Mesenteric fat pad (tissue), 1 donor: ENCODE results near the gene CACNA1H. TPM values are rescaled to one million over a fixed set of nuclear protein-coding genes. Genes with fewer than 3 reads are reported as not detected.

Experiments used
- DNase-seq: peaks from one replicate; pipeline ENCODE4 v3.0.0-alpha.2; 2020; ENCODE audit warnings: low spot score
- total RNA-seq: library from RNA; stranded (reverse); fragmentation: NEBNext Ultra II Directional; extraction: Animal tissue kit (Norgen Biotek cat#: 25700); gene quantifications from one replicate; pipeline ENCODE4 v1.2.1, GENCODE V29; 2021
- donor health status: DM: yes; HTN: yes; CAD: no.

The CACNA1H gene
- total RNA-seq, 1 donor from 2014 or later: 2.6 TPM

DNA sequence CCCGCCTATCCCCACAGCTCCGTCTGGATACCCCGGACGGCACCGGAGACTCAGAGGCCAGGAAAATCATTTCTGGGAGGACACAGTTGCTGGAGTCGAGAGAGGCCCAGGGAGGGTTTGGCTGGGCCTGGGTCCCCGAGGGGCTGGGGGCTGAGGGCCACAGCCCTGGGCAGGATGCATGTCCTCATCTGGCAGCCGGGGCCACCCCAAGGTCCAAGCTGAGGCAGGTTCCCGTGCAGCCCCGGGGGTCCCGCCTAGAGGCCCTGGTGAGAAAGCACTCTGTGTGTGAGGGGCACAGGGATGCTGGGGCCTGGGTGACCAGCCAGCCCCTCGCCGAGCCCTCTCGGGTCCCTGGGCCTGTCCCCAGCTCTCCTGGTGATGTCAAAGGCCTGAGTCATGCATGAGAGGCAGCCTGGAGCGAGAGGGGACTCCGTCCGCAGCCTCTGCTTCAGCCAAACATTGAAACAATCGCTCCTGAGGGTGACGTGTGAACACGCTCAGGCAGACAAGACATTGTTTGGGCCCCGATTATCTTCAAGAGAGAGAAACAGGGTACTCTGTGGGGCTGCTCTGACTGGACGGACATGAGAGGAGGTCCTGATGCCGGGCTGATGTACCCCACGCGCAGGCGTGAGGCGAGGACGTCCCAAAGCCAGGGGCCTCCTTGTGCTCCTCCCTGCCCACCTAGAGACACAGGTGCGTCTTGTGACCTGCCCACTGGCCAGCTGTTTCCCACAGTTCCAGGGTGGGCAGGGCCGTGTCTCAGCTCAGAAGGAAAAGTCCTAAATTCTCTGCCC, 31.1 kb upstream of the CACNA1H start:
- DNase-seq: no peak

DNA sequence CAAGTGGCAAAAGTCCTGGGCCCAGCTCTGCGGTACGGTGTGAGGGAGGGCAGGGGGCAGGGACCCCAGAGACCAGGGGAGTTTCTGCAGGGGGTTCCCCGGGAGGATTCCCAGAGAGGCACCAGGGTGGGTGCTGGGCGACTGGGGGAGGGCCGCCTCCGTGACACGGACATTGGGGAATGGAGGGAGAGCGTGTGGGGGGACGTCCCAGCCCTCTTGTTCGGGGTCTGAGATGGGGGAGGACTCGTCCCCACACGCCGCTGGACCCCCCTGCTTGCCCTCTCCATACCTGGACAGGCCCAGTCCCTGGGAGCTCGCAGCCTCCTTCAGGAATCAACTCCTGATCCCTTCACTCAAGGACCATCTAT, 30.5 kb upstream of the CACNA1H start:
- DNase-seq: no peak

DNA sequence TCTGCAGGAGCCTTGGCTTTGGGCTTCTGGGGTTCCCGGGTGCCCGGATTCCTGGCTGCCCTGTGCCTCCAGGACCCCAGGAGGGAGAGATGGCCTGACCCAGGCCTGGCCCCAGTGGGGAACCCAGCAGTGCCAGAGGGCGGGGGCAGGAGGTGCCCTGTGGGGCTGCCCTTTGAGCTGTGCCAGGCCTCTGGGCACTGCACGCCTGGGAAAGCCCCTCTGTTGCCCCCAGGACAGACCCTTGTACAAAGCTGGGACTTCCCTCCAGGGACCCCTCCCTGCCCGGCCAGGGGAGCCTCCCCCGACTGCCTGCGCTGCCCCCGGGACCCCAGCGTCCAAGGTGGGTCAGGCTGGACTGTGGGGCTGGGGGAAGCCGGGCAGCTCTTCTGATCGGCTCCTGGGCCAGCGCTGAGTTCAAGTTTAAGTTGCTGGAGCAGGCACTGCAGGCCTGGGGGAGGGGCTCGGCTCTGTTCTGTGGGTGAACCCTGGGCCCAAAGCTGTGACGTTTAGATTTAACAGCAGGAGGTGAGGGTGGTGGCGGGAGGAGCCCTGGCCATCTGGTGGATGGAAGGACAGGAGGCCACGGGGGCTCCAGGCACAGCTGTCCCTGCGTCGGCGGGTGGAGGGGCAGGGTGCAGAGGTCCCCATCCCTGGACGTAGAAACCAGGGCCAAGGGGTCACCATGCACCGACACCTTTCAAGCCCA, 29.2 kb upstream of the CACNA1H start:
- no peak for DNase-seq

DNA sequence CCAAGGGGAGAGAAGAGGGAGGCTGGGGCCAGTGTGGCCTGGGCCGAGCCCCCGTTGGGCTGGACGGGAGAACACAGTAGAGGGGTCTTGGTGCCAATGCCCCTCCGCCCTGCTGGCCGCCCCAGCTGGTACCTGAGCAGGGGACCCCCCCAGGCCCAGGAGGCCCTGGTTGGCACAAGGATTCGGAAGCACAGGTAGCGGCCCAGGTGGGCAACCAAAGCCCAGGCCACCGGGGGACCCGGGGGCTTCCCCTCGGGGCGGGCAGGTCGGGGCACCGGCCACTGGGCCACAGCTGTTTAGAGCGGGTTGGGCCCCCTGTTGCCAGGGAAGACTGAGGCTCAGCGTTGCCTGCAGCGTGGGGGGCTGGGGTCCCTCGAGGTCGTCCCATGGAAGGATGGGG, 28.6 kb upstream of the CACNA1H start:
- no peak for DNase-seq

DNA sequence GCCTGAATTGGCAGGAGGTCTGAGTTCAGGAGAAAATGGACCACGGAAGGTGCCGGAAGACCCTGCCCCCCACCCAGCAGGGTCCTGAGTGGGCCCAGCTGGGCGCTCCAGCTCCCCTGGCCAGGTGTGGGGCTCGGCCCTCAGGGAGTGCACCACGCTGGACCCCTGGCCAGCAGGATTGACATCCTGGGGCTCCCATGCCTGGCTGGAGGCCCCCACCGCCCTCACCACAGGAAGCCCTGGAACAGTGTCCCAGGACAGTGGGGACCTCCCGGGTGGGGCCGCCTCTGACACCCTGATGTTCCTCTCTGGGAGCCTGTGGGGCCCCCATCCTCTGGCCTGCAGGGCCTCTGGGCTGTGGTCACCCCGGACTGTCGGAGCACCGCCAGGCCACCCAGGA, 28.1 kb upstream of the CACNA1H start:
- no peak for DNase-seq

DNA sequence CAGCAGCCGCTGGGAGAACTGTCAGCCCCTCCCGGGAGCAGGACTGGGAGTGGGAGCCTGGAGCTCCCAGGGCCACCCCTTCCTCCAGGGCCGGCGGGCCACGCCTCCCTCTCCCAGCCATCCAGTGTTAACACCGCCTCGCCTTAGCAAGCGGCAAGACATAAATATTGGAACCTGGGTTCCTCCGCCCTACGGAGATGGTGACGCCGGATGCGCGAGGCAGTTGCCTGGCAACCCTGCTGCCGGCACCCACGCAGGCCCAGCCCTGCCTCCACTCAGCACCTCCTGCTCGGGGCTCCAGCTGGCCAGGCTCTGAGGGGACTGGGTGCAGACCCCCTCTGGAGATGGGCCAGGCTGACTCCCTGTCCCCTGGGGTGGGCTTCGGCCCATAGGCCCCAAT, 27.4 kb upstream of the CACNA1H start:
- DNase-seq: no peak

DNA sequence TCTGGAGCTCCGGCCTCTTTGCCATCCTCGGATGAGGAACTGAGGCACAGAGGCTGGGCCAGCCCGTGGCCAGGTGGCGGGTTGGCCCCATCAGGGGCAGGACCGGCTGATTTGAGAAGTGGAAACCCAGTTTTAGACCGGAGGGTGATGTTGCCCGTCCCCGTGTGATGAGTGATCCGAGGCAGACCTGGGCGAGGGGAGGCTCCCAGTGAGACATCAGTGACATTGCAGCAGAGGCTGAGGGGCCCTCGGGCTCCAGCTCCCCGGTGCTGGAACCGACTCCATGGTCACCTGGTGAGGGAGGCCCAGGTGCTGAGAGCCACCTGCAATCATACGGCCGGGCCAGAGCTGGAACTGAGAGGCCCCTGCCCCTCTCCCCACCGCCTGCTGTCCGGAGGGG, 26.9 kb upstream of the CACNA1H start:
- DNase-seq: no peak

DNA sequence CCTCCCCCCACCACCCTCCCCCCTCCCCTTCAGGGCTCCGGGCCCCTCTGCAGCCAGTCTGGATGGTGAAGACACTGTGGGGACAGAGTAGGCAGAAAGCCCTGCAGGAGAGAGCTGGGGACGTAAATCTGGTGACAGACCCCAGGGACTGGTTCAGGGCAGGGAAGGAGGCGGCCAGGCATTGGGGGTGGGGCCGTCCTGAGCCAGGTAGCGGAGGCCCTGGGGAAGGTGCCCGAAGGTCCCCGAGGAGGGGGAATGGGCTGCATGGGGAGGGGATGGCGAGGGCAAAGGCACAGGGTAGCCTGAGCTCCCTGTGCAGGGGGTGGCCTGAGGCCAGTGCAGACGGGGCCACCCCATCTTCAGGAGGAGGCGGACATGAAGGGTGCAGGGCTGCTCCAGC, 26.3 kb upstream of the CACNA1H start:
- no peak for DNase-seq

DNA sequence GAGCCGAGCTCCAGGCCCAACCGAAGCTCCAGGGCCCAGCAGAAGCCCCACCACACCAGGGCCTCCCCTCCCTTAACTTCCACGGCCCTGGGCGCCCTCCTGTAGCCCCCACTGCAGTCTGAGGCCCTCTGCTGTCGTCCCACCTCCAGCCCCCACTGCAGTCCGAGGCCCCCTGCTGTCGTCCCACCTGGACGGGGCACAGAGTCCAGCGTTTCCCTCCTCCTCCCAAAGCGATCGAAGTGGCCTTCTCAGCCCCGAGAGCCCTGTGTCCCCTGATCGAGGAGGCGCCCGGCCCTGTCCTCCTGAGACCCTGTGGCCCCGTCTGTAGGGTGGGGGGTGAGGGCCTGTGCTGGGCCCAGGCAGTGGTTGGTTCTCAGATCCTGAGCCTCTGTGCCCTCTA, 25.8 kb upstream of the CACNA1H start:
- DNase-seq: no peak

DNA sequence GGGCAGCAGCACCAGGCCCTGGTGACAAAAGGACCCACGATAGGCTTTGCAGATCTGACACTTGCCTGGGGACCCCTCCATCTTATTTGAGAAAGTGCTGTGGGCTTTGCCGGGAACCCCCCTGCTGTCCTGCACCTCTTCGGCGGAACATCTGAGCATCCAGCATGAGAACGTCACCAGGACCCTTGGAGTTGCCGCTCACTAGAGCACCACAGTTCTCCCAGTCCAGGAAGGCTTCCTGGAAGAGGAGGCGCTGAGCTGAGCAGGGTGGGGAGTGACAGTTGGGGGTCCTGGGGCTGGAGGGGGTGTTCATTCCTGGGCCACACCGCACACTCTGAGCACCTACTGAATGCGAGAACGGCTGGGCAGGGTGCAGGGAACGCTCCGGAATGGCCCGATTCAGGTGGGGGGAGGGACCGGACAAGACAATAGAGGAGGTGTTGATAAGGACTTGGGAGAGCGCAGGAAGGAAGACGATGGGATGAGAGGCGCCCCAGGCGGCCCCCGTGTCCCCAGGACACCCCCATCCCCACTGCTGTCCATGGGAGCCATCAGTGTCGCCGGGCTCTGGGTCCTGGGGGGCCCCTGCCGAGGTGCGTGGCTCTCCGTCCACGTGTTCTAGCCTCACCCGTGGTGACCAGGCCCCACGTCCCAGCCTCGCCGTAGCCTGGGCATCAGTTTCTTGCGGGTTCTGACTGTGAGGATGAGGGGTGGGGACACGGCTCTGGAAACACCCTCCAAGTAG, 24.8 kb upstream of the CACNA1H start:
- DNase-seq: no peak

DNA sequence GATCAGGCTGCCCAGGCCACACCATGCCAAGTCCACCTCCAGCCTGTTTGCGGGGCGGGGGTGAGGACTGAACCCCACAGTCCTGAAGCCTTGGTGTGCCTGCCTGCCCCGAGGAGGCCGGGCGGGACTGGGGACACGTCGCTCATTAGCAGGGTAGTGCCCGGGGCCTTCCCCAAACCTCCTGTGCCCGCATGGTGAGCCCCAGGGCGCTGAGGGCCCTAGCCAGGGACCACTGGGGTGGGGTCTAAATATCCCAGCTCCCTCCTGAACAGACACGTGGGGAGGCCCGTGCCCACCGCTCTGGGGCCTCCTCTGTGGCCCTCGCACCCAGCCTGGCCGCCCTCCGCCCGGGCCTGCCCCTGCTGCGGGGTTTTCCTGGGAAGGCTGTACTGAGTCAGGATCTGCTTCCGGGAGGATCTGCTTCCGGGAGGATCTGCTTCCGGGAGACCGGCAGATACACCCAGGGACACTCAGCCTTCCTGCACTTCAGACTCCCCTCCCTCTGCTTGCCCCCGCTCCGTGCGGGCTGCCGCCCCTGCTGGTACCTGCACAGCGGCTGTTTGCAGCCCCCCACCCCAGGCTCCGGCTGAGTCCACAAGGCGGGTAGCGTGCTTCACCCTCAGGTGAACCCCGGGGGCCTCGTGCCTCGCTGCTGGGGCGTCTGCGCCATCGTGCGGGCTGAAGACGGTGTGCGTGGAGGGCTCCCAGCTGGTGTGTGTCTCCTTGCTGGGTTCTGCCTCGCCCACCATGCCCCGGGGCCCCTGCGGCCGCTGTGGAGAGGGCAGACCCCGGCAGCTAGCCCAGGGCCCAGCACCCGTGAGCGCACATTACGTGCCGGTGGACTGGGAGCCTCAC, 23.6 kb upstream of the CACNA1H start:
- no peak for DNase-seq

DNA sequence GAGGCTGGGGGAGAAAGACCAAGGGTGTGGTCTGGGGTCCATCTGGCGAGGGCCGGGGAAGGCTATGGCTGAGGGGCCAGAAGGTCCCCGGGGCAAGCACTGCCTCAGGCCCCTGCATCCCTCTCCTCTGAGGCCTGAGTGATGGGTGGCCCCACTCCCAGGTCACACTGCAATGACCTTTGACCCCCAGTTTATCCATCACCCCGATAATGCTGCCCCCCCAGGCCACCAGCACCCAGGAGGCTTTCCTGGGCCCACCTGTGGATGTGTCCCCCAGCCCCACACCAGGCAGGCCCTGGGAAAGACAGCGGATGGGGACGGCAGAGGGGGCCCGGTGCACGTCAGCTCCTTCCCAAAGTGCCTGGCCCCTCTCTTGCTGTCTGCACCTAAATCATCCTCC, 22.5 kb upstream of the CACNA1H start:
- no peak for DNase-seq

DNA sequence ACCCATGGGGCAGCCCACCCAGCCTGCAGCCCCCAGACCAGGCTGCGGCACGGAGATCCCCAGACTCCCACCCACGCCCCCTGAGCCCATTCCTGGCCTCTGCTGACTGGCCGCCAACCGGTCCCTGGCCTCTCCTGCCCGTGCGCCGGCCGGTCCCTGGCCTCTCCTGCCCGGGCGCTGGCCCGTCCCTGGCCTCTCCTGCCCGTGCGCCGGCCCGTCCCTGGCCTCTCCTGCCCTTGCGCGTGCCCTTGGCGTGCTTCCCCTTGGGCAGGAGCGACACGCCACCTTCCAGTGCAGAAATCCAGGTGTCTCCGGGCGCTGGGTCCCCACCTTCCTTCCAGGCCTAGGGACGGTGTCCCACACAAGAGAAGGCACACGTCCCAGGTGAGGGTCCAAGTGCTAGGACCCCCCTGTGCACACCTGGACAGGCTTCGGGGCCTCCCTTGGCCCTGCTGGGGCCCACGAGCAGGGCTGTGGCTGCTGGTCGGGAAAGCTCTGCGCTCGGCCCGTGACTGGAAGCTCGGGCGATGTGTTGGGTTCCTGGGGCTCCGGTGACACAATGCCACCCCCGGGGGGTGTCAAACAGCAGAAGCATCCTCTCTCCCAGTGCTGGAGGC, 21.4 kb upstream of the CACNA1H start:
- no peak for DNase-seq

DNA sequence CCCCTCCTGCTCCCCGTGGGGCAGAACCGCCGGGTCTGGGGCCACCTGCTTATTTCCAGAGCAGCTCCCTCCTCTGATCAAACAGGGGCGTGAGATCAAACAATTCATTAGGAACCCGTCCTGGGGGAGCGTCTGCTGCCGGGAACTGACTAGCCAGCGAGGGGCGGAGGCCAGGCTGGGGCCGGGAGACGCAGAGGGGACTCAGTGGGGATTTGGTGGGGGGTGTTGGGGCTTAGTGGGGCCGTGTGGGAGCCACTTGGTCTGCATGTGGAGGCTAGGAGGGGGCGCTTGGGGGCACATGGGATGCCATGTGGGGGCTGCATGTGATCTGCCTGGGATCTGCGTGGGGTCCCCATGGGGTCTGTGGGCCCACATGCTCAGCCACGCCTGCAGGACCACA, 20.5 kb upstream of the CACNA1H start:
- no peak for DNase-seq

DNA sequence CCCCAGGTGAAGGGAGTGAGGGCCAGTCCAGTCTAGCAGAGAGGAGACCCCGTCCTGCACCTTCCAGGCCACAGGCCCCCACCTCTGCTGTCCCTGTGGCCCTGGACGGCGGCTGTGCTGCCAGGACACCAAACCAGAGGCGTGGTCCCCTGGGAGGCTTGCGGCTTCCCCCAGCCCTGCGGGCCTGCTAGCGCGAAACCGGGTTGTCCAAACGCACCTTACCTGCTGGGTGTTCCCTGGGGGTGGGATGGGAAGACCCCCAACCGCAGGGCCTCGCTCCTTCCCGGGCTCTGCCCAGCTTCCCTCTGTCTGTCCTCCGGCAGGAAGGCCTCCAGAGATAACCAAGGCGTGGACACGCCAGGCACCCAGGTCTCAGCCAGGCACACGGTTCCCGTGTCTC, 19.6 kb upstream of the CACNA1H start:
- no peak for DNase-seq

DNA sequence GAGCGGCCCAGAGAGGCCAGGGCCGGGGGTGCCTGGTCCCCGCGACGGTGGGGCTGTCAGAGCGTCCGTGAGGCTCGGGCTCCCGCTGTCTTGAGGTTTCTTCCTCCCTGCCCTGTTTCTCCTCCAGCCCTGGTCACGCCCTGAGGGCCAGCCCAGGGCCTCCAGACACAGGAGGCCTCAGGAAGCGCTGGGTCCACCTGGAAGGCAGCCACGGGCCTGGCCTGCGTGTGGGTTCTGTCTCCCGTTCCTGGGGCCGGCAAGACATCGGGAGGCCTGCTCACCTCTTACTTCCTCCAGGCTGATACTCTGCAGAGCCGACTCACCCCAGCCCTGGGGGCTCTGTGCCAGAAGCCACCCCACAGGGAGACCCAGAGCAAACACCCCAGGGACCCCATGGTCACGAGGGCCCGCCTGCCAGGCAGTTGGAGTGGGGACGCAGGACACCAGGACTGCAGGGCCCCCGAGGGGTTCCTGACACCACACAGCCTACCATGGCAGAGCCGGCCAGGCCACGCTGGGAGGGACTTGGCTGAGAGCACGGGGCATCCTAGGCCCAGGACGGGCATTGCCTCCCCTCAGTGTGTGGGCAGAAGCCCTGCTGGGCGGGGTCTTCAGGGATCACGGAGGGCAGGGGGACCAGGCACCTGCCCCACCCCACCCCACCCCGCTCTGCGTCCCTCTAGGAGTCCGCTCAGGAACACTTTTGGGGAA, 18.9 kb upstream of the CACNA1H start:
- no peak for DNase-seq

DNA sequence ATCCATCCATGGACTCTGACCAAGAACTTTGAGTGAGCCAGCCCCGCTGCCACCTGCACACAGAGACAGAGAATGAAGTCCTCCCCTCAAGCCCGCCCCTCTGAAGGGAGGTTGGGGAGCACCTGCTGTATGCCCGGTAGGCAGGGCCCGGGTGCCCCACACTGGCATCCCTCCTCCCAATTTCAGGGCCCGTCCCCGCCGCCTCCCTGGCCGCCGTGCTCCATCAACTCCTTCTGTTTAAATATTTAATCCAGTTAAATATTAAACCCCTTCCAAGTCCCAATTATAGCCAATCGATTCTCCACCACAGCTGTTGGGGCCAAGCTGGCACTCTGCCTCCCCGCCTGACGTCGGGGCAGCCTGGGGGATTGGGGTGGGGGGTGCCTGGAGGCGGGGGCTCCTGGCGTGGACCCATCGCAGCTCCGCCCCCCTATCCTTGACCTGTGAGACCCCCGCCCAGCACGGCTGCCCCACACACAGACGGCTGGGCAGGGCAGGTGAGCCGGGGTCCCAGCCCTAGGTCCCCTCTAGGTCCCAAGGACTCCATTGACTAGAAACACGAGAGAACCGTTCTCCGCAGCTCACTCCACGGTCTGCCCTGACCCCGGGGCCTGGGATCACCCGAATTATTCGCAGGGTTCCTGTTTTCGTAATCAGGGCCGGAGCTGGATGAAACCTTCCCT, 18.0 kb upstream of the CACNA1H start:
- DNase-seq: no peak

DNA sequence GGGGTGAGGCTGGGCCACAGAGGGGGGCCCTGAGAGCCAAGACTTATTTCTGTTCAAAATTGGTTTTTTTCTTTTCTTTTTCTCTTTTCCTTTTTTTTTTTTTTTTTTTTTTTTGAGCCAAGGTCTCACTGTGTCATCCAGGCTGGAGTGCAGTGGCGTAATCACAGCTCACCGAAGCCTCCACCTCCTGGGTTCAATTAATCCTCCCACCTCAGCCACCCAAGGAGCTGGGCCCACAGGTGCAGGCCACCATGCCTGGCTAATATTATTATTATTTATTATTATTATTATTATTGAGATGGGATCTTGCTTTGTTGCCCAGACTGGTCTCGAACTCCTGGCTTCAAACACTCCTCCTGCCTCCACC, 17.5 kb upstream of the CACNA1H start:
- no peak for DNase-seq

DNA sequence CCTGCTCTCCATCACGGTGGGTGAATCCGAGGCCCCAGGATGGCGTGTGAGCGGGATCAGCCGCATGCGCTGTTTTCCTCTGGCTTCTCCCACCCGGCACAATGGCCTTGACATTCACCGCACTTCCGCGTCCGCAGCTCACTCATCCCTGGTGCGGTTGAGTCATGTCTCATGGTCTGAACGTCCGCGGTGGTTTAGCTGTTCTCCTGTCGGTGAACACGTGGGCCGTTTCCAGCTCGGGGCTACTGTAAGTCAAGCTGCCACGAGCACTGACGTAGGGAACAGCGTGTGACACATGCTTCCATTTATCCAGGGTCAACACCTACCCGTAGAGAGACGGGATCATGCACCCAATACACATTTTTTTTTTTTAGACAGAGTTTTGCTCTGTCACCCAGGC, 15.3 kb upstream of the CACNA1H start:
- DNase-seq: no peak
